Calu3 (cell line): ENCODE results near the gene PEX11G. TPM values are rescaled to one million over a fixed set of nuclear protein-coding genes. Genes with fewer than 3 reads are reported as not detected.

Experiments used
- BruUV-seq: library from RNA; stranded (reverse); fragments of 400-500 nt; replicated peaks from 2 replicates; lab custom pipeline; 2021; lab: Mats Ljungman, UMichigan
- CTCF ChIA-PET: fragments of 300-600 bp; sonication (Branson Sonifier 250); formaldehyde crosslinking; loops from one replicate; lab custom pipeline; 2022; ENCODE audit warnings: antibody characterized with exemption; lab: Charles Lee
- DNase-seq: peaks from one replicate; pipeline ENCODE4 v3.0.0; 2022
- H3K27ac Mint-ChIP-seq: one replicate; pipeline ENCODE4 v1.8.0; 2022; ENCODE audit warnings: mixed read lengths; ENCODE audit not compliant: unreplicated experiment
- H3K27me3 Mint-ChIP-seq: one replicate; pipeline ENCODE4 v1.8.0; 2022; ENCODE audit warnings: mixed read lengths; ENCODE audit not compliant: unreplicated experiment
- H3K36me3 Mint-ChIP-seq: one replicate; pipeline ENCODE4 v1.8.0; 2022; ENCODE audit warnings: mild to moderate bottlenecking, moderate library complexity, mixed read lengths; ENCODE audit not compliant: insufficient read depth, unreplicated experiment
- H3K4me1 Mint-ChIP-seq: one replicate; pipeline ENCODE4 v1.8.0; 2022; ENCODE audit warnings: mild to moderate bottlenecking, low read depth, mixed read lengths; ENCODE audit not compliant: unreplicated experiment
- H3K4me3 Mint-ChIP-seq: one replicate; pipeline ENCODE4 v1.8.0; 2022; ENCODE audit warnings: mild to moderate bottlenecking, low read depth, moderate library complexity, mixed read lengths; ENCODE audit not compliant: unreplicated experiment
- H3K9me3 Mint-ChIP-seq: one replicate; pipeline ENCODE4 v1.8.0; 2022; ENCODE audit warnings: low read depth, mixed read lengths; ENCODE audit not compliant: unreplicated experiment
- intact Hi-C: fragments of 100-400 bp; cut with micrococcal nuclease; formaldehyde crosslinking; loops from one replicate; pipeline ENCODE4 v1.10.0; 2022; ENCODE audit not compliant: unreplicated experiment
- total RNA-seq: library from RNA; stranded (reverse); gene quantifications from 2 replicates; pipeline ENCODE4 v1.2.3, GENCODE V29; 2022
- TF ChIP-seq, protein P1 (sequence below): fragments of 200-600 bp; IDR thresholded peaks from one replicate; pipeline ENCODE4 v1.8.0; 2022; ENCODE audit warnings: antibody characterized with exemption; ENCODE audit not compliant: unreplicated experiment

Gene PEX11G
- total RNA-seq, 1 experiment from 2014 or later, result 1.3 TPM

DNA sequence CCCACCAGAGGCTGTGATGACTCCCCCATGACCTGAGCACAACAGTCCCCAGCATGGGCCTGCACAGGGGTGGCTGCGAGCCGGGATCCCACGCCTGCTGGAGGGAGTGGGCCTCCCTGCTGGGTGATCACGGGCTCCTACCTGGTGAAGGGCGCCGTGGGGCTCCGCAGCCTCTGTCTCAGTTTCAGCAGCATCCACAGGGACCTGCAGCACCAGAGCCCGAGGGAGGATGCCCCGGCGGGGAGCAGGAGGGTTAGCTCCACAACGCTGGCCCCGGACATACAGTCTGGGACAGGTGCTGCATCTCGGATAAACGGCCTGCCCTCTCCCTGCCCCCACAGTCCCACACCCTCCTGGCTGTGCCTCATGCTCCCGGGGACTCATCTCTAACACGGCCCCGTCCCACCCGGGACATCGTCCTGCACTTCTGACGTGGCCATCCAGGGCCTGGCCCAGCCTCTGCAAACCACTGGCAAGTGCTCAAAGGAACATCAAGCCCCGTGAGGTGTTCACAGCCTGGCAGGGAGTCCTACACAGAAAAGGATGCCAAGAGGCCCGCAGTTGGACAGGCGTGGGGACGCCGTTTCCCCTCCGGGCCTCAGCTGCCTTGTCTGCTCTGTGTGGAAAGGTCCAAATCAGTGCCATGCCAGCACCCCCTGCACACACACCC lies 10.5 kb downstream of the PEX11G start:
- CTCF ChIA-PET, result no interaction called here
- DNase-seq, result no peak
- H3K4me1 Mint-ChIP-seq, result no peaks in the 10 kb centered on the region
- intact Hi-C loops, result no loop called here
- H3K4me3 Mint-ChIP-seq, result no peak overlapping the region
- H3K9me3 Mint-ChIP-seq, result no peaks in the 10 kb centered on the region
- H3K27ac Mint-ChIP-seq, result no peak overlapping the region
- no TSS peak for BruUV-seq
- H3K36me3 Mint-ChIP-seq, result peaks cover 21% of the 10 kb centered on the region
- no peaks in the 10 kb centered on the region for H3K27me3 Mint-ChIP-seq
- TF ChIP-seq, protein P1, sequence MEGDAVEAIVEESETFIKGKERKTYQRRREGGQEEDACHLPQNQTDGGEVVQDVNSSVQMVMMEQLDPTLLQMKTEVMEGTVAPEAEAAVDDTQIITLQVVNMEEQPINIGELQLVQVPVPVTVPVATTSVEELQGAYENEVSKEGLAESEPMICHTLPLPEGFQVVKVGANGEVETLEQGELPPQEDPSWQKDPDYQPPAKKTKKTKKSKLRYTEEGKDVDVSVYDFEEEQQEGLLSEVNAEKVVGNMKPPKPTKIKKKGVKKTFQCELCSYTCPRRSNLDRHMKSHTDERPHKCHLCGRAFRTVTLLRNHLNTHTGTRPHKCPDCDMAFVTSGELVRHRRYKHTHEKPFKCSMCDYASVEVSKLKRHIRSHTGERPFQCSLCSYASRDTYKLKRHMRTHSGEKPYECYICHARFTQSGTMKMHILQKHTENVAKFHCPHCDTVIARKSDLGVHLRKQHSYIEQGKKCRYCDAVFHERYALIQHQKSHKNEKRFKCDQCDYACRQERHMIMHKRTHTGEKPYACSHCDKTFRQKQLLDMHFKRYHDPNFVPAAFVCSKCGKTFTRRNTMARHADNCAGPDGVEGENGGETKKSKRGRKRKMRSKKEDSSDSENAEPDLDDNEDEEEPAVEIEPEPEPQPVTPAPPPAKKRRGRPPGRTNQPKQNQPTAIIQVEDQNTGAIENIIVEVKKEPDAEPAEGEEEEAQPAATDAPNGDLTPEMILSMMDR, result no peak

GRCh38 chr19:7477758-7478157 lies 11.1 kb downstream of the PEX11G start:
- Mint-ChIP-seq H3K36me3 (peaks cover 23% of the 10 kb centered on the region), H3K27me3 (no peaks in the 10 kb centered on the region), H3K9me3 (no peaks in the 10 kb centered on the region), H3K4me1 (no peaks in the 10 kb centered on the region), H3K4me3 (no peak overlapping the region), H3K27ac (no peak overlapping the region)
- CTCF ChIA-PET, result no interaction called here
- intact Hi-C loops, result no loop called here
- TF ChIP-seq, protein P1, result no peak
- no peak for DNase-seq
- BruUV-seq, result no TSS peak

DNA sequence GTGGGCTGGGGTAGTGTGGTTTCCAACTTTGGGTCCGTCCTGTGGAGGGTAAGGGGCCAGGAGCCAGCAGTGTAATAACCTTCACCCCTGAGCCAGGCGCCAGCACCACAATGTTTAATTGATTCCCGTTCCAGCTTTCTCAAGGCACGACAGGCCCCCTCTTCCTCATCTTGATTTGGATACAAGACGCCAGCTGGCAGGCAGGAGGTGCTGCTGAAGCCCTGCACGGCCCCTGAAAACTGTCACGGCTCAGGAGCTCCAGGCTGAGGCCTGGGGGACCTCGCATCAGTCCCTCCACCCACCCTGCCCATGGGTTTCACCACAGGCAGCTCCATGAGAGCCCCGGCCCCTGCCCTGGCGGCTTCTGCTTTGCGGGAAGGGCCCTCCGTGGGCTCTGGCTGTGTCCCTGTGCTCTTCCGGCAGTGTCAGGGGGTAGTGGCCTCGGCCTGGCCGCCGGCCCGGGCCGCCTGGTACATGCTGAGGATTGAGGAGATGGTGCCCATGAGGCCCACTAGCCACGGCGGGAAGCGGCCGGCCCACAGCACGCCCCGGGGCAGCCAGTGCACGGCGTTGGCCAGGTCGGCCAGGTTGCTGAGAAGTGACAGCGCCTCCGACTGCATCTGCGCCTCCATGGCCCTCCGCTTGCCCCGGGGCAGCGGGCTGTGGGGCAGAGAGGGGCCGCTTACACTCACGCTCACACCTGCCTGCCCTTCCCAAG lies 11.9 kb downstream of the PEX11G start:
- Mint-ChIP-seq H3K27me3 (no peaks in the 10 kb centered on the region), H3K27ac (no peak overlapping the region), H3K4me3 (no peak overlapping the region), H3K9me3 (no peaks in the 10 kb centered on the region), H3K36me3 (peaks cover 24% of the 10 kb centered on the region), H3K4me1 (no peaks in the 10 kb centered on the region)
- CTCF ChIA-PET, result no interaction called here
- no peak for DNase-seq
- no TSS peak for BruUV-seq
- intact Hi-C loops, result no loop called here
- TF ChIP-seq, protein P1, result no peak

- BruUV-seq, result no TSS peak
- H3K27ac Mint-ChIP-seq, result no peak overlapping the region
- TF ChIP-seq, protein P1, result no peak
- no peaks in the 10 kb centered on the region for H3K27me3 Mint-ChIP-seq
- intact Hi-C loops, result no loop called here
- H3K4me1 Mint-ChIP-seq, result no peaks in the 10 kb centered on the region
- H3K9me3 Mint-ChIP-seq, result no peaks in the 10 kb centered on the region
- CTCF ChIA-PET, result no interaction called here
- no peak overlapping the region for H3K4me3 Mint-ChIP-seq
- DNase-seq, result no peak
- peaks cover 28% of the 10 kb centered on the region for H3K36me3 Mint-ChIP-seq
Measured at GRCh38 chr19:7476241-7476640, 12.6 kb downstream of the PEX11G start.
